NCI-H510A (cell line): ENCODE data around the gene ANO7.

Experiments used
- DNase-seq: peaks from one replicate; lab custom pipeline; 2025; lab: John Stamatoyannopoulos, UW

Gene ANO7

GRCh38 chr2:241188361-241189092 lies at the start of gene ANO7:
Gene ANO7 (plus strand): TSS chr2:241188677. CDS start chr2:241190064, 1,387 bp downstream.
- DNase-seq: peak; percentile 54

GRCh38 chr2:241139531-241140444 lies 48.7 kb upstream of the ANO7 start:
- no peak for DNase-seq

GRCh38 chr2:241140445-241140840 lies 48.0 kb upstream of the ANO7 start:
- DNase-seq: no peak

- no peak for DNase-seq
Measured at GRCh38 chr2:241141214-241141770, 47.2 kb upstream of the ANO7 start.

GRCh38 chr2:241142063-241142462 lies 46.4 kb upstream of the ANO7 start:
- no peak for DNase-seq

GRCh38 chr2:241142593-241142992 lies 45.9 kb upstream of the ANO7 start:
- no peak for DNase-seq

- DNase-seq: no peak
Measured at GRCh38 chr2:241146286-241146685, 42.2 kb upstream of the ANO7 start.

GRCh38 chr2:241147336-241147735 lies 41.1 kb upstream of the ANO7 start:
- DNase-seq: no peak

GRCh38 chr2:241148239-241148638 lies 40.2 kb upstream of the ANO7 start:
- DNase-seq: no peak

- DNase-seq: peak; percentile 99
Measured at GRCh38 chr2:241148891-241149674, 39.4 kb upstream of the ANO7 start, which contains the start of gene PASK. Gene PASK (minus strand): TSS chr2:241149472. CDS start chr2:241143032, 6,440 bp downstream.

- DNase-seq: no peak
Measured at GRCh38 chr2:241149675-241149924, 38.9 kb upstream of the ANO7 start.

GRCh38 chr2:241149925-241150659 lies 38.4 kb upstream of the ANO7 start, which contains the start of gene PPP1R7:
Gene PPP1R7 (plus strand): TSS chr2:241150467. CDS start chr2:241150496, 29 bp downstream.
- peak; percentile 92 for DNase-seq

GRCh38 chr2:241150660-241151530 lies 37.6 kb upstream of the ANO7 start:
- DNase-seq: no peak

GRCh38 chr2:241151934-241152660 lies 36.4 kb upstream of the ANO7 start:
- no peak for DNase-seq

GRCh38 chr2:241153616-241154015 lies 34.9 kb upstream of the ANO7 start:
- DNase-seq: no peak

GRCh38 chr2:241154915-241155314 lies 33.6 kb upstream of the ANO7 start:
- no peak for DNase-seq

GRCh38 chr2:241155936-241156335 lies 32.5 kb upstream of the ANO7 start:
- no peak for DNase-seq

GRCh38 chr2:241156971-241157441 lies 31.5 kb upstream of the ANO7 start:
- DNase-seq: no peak

GRCh38 chr2:241157841-241158545 lies 30.5 kb upstream of the ANO7 start:
- DNase-seq: no peak
